Smooth muscle cell (in vitro differentiated cells): Measurements from ENCODE around the gene ZRANB2. TPM values are rescaled to one million over a fixed set of nuclear protein-coding genes. Genes with fewer than 3 reads are reported as not detected.

Experiments
- DNase-seq: peaks from one replicate; lab custom pipeline; 2025; ENCODE audit not compliant: unreplicated experiment; lab: John Stamatoyannopoulos, UW
- H2AFZ ChIP-seq: fragments of 200-600 bp; sonication (generic); 2 replicates; pipeline ENCODE4 v1.6.0; 2016; ENCODE audit warnings: antibody characterized with exemption, low read depth, mild to moderate bottlenecking
- H3F3A ChIP-seq: fragments of 200-600 bp; sonication (generic); 2 replicates; pipeline ENCODE4 v1.6.0; 2017; ENCODE audit warnings: antibody characterized with exemption, low read depth
- H3K27ac ChIP-seq: fragments of 200-600 bp; sonication (generic); 2 replicates; pipeline ENCODE4 v1.5.1; 2016; ENCODE audit warnings: low read depth, mild to moderate bottlenecking
- H3K27me3 ChIP-seq: fragments of 200-600 bp; sonication (generic); 2 replicates; pipeline ENCODE4 v1.6.1; 2016; ENCODE audit warnings: low read depth, mild to moderate bottlenecking
- H3K36me3 ChIP-seq: fragments of 200-600 bp; sonication (generic); 2 replicates; pipeline ENCODE4 v1.5.1; 2016; ENCODE audit warnings: low read depth
- H3K4me1 ChIP-seq: fragments of 200-600 bp; sonication (generic); 2 replicates; pipeline ENCODE4 v1.5.1; 2016; ENCODE audit warnings: low read depth
- H3K4me2 ChIP-seq: fragments of 200-600 bp; sonication (generic); 2 replicates; pipeline ENCODE4 v1.6.0; 2016; ENCODE audit warnings: mild to moderate bottlenecking
- H3K4me3 ChIP-seq: fragments of 200-600 bp; sonication (generic); 2 replicates; pipeline ENCODE4 v1.5.1; 2016; ENCODE audit warnings: mild to moderate bottlenecking
- H3K79me2 ChIP-seq: fragments of 200-600 bp; sonication (generic); 2 replicates; pipeline ENCODE4 v1.6.0; 2016; ENCODE audit warnings: low read depth, mild to moderate bottlenecking
- H3K9ac ChIP-seq: fragments of 200-600 bp; sonication (generic); 2 replicates; pipeline ENCODE4 v1.6.0; 2016; ENCODE audit warnings: low read depth
- H3K9me3 ChIP-seq: fragments of 200-600 bp; sonication (generic); replicated peaks from 2 replicates; pipeline ENCODE4 v1.5.1; 2016; ENCODE audit warnings: low read depth
- H4K20me1 ChIP-seq: fragments of 200-600 bp; sonication (generic); 2 replicates; pipeline ENCODE4 v1.6.0; 2016; ENCODE audit warnings: low read depth
- CTCF ChIP-seq: fragments of 200-600 bp; sonication (generic); IDR thresholded peaks from 2 replicates; pipeline ENCODE4 v1.5.1; 2017; ENCODE audit warnings: borderline replicate concordance, mild to moderate bottlenecking, antibody characterized with exemption; ENCODE audit not compliant: insufficient read depth, poor library complexity, severe bottlenecking
- WGBS: methylation state at CpG from one replicate; pipeline ENCODE4 v1.1.7; 2016; ENCODE audit warnings: low lambda C conversion rate; 5-methylcytosine and 5-hydroxymethylcytosine counted together
- polyA plus RNA-seq: library from polyadenylated mRNA; unstranded; fragments of >200 nt; fragmentation: Nextera tagmentation; extraction: Ambion mirVana; gene quantifications from 2 replicates; pipeline ENCODE4 v1.2.1, GENCODE V29; 2016
- total RNA-seq: library from RNA; depleted of rRNA; stranded (reverse); fragments of >200 nt; gene quantifications from 2 replicates; pipeline ENCODE4 v1.2.3, GENCODE V29; 2014

ZRANB2 gene
- total RNA-seq (76.1 and 77.0 TPM in 2 replicates), polyA plus RNA-seq (45.5 and 62.8 TPM in 2 replicates)

DNA sequence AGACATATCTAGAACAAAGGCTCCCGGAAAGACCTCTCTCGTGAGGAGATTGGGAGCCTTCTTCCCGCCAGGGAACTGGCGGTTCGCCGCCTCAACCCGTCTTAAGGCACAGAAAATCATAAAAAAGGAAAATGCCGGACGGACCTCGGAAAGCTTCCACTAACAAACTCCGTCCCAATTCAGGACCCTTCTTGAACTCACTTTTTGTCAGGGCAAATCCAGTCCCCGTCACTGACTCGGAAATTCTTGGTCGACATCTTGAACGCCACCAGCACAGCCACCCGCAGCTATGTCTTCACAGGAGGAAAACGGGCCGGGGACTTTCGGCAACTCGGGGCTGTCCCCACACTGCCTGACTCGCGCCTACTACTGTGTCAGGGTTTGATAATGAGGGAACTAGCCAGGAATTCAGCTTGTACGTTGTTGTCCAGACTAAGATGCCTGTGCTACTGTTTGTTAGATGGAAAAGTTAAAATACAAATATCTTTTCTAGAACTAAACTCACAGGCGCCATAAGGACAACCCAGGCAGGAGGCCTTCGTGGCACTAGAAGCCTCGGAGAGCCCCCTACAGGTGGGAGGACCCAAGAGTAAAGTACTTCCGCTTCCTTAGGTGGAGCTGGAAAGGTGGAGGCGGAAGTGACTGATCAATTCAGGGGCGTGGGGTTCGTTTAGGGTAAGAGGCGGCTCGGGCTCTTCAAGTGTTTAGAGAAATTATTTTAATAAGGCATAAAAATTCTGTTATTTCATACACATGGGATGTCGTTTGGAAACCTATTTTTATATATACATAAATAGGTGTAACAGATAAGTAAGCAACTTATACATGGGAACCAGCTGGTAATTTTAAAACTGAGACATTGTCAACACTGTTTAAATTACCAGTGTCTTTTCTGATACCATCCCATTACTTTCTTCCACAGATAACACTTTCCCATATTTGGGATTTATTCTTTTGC lies at the start of gene ZRANB2:
Gene ZRANB2 (minus strand): TSS at position 297 of the 958 bp plus-strand sequence. CDS start 40 bp downstream, at position 257.
- Histone ChIP-seq H3K36me3 (peaks cover 11% of the 10 kb centered on the region), H2AFZ (peak within 1 kb of the TSS; percentile 96), H3K4me2 (peak within 1 kb of the TSS; percentile 97), H3F3A (no peaks in the 10 kb centered on the region), H3K27me3 (peaks cover 9% of the 10 kb centered on the region), H3K27ac (peak within 1 kb of the TSS; percentile 96), H3K4me3 (peak within 1 kb of the TSS; percentile 93), H4K20me1 (peaks cover 43% of the 10 kb centered on the region), H3K4me1 (peaks cover 20% of the 10 kb centered on the region), H3K9me3 (no peaks in the 10 kb centered on the region), H3K79me2 (peaks cover 49% of the 10 kb centered on the region), H3K9ac (peak within 1 kb of the TSS; percentile 95)
- peak; percentile 68 for TF ChIP-seq CTCF
- peak; percentile 67 for DNase-seq
- 0% methylated on average over 33 of the region's 33 CpGs for WGBS

DNA sequence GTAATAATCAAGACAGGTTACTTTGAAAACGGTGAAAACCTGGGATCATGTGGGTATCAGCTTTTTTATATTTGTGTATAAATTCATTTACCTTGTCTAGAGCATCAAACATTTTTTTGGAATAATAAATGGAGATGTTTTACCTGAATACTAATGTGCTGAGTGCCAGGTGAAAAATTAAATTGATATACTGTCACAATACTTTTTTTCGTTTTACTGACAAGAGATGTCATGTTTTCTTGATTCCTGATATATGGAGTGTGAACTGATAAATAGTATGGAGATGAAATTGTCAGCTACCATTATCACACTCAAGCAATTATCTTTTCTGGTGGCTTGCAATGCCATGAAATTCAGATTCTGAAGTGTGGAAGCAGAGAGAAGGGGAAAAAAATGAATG lies 47.2 kb upstream of the ZRANB2 start:
- Histone ChIP-seq H3K27ac (no peak overlapping the region), H4K20me1 (no peaks in the 10 kb centered on the region), H3K4me1 (no peaks in the 10 kb centered on the region), H2AFZ (no peak overlapping the region), H3K27me3 (no peaks in the 10 kb centered on the region), H3F3A (no peaks in the 10 kb centered on the region), H3K9me3 (peaks cover 10% of the 10 kb centered on the region), H3K79me2 (no peaks in the 10 kb centered on the region), H3K4me3 (no peak overlapping the region), H3K36me3 (no peaks in the 10 kb centered on the region), H3K4me2 (no peak overlapping the region), H3K9ac (no peak overlapping the region)
- TF ChIP-seq CTCF = no peak
- DNase-seq = no peak
- 82% methylated on average over 2 of the region's 2 CpGs for WGBS

- Histone ChIP-seq H3K4me3 (no peak overlapping the region), H3K4me1 (no peaks in the 10 kb centered on the region), H3K36me3 (no peaks in the 10 kb centered on the region), H3K79me2 (no peaks in the 10 kb centered on the region), H3K27ac (no peak overlapping the region), H3K9me3 (no peaks in the 10 kb centered on the region), H4K20me1 (no peaks in the 10 kb centered on the region), H3K4me2 (no peak overlapping the region), H2AFZ (no peak overlapping the region), H3K9ac (no peak overlapping the region), H3F3A (no peaks in the 10 kb centered on the region), H3K27me3 (no peaks in the 10 kb centered on the region)
- TF ChIP-seq CTCF = no peak
- DNase-seq = no peak
- 76% methylated on average over 2 of the region's 2 CpGs for WGBS
Measured at GRCh38 chr1:71118086-71118485, 37.3 kb upstream of the ZRANB2 start.
